Right ventricle myocardium inferior (tissue), 1 donor: ENCODE measurements around the gene SH3PXD2B. TPM values are rescaled to one million over a fixed set of nuclear protein-coding genes. Genes with fewer than 3 reads are reported as not detected.
"Not testable (repeated sequence)": the region's sequence is repeated elsewhere in the genome, so short reads cannot be mapped to it uniquely, and the experiment has no call there.

Source experiments
- ATAC-seq: fragments of 200-7000 bp; cut with Tn5 transposase; one replicate; pipeline ENCODE4 v1.9.1; 2020; ENCODE audit warnings: mild to moderate bottlenecking, moderate library complexity
- DNase-seq: peaks from one replicate; pipeline ENCODE4 v3.0.0; 2021; ENCODE audit errors: missing footprints
- intact Hi-C: fragments of 100-400 bp; cut with DNase I; formaldehyde crosslinking; loops from one replicate; pipeline ENCODE4 v1.11.0; 2022
- total RNA-seq: library from RNA; stranded (reverse); fragmentation: NEBNext Ultra II Directional; extraction: Animal tissue kit (Norgen Biotek cat#: 25700); gene quantifications from one replicate; pipeline ENCODE4 v1.2.1, GENCODE V29; 2021
- donor health status: DM: no; HTN: yes; CAD: no; lungs with severe emphysema.

The SH3PXD2B gene
- total RNA-seq, 1 donor from 2014 or later: 5.4 TPM

DNA sequence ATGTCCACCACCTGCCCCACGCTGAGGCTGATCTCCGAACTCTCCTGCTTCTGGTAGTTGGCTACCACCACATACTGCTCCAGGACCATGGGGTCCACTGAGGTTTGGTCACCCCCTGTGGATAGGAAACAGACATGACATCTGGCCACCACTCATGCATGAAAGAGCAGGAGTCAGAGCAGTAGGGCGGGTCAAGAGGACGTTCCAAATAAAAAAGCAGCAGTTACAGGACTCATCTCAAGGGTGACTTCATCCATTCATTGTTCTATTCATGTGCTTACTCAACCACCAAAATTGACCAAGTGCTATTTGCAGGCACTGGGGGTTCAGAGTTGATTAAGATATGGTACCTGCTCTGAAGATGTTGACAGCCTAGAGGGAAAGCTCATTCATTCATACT, 91.6 kb downstream of the SH3PXD2B start:
- ATAC-seq: no peak
- intact Hi-C loops: no loop called here
- no peak for DNase-seq

DNA sequence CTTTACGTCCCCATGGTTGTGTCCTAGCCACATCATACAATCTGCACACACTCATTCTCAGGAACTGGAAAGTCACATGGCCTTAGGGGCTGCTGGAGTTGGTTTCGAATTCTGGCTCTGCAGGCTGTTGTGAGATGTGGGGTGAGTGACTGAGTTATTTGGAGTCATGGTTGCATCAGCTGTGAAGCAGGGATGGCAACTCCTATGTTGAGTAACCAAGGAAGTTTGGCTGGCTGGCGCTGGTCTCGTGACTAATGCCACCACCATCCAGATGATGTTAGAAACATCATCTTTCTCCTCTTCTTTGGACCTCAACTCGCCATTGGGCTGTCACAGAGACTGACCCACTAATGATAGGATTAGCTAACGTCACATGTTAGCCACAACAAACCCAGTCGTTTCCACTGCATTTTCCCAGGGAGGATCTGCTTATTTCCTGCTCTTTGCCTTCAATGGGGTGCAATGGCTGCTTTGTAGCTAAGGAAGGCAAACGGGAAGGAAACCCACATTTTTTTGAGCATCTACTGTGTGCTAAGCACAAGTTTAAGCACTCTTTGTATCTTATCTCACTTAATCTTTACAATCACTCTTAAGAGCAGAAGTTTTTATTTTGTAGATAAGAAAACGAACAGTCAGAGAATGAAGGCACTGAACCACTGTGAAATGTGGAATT, 92.6 kb downstream of the SH3PXD2B start:
- ATAC-seq: no peak
- DNase-seq: no peak
- intact Hi-C loops: no loop called here

DNA sequence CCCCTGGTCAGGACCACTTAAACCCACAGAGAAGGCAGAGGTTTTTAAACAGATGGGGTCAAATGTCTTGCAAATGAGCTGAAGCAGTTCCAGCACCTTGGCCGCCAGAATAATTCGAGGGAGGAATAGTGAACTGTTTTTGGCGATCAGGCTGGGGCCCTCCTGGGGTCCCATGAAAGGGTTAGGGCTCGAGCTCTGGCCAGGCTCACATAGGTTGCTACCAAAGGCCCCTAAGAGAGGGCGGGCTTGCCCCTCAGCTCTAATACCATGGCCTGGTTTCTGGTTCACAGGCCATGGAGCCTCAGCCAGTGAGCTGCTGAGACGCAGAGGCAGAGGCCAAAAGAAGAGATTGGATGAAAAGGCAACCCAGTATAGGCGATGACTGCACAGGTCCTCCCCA, 96.0 kb downstream of the SH3PXD2B start:
- intact Hi-C loops: no loop called here
- ATAC-seq (no peak), DNase-seq (no peak)

DNA sequence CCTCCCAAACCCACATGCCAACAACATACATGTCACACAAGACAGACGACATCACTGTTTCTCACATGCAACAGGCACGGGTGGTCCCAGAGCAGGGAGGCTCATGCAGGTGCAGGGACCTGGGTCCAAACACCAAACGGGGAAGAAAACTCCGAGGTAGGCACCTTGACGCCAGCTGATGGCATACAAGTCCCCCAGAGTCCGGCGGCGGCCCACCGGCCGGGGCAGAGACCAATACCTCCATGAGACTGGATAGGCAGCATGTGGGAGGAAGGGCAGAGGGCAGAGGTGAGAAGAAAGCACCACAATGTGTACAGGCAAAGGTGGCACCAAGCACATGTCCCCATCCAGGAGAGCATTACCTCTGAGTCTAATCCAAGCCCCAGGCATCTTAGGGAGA, 97.8 kb downstream of the SH3PXD2B start:
- ATAC-seq: no peak
- DNase-seq: no peak
- intact Hi-C loops: no loop called here

DNA sequence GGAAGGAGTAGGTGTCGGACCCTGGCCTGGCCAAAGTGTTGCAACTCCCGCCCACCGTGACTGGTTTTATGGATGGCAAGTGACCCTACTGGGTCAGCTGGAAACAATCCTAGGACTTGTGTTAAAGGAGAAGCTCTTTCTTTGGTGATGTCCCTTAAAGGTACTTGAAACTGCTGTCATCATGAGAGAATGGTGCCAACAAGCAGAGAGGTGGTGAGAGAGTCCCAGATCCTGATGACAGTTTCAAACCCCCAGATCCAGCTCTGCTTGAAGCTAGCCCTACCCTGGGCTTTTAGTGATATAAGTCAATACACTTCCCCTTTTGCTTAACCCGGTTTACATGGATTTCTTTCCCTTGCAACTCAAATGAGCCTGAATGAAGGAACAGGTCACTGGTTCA, 98.3 kb downstream of the SH3PXD2B start:
- no peak for ATAC-seq
- intact Hi-C loops: no loop called here
- DNase-seq: no peak

DNA sequence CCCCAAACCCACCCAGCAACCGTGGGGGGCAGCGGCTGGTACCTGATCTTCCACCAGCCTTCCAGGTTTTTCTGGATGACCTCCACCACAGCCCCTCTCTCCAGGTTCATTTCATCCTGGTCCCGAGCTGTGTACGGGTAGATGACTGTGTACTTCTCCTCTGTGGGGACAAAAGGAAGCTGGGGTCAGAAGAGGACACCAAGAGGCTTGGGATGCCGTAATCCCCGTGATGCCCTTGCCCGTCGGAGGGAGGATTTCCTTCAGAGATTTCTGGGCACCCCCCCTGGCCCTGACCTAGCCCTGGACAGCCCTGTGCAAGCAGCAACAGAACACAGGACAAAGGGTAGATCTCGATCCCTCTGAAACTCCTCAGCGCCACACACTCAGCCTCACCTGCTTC, 100.5 kb downstream of the SH3PXD2B start:
- intact Hi-C loops: no loop called here
- DNase-seq: no peak

DNA sequence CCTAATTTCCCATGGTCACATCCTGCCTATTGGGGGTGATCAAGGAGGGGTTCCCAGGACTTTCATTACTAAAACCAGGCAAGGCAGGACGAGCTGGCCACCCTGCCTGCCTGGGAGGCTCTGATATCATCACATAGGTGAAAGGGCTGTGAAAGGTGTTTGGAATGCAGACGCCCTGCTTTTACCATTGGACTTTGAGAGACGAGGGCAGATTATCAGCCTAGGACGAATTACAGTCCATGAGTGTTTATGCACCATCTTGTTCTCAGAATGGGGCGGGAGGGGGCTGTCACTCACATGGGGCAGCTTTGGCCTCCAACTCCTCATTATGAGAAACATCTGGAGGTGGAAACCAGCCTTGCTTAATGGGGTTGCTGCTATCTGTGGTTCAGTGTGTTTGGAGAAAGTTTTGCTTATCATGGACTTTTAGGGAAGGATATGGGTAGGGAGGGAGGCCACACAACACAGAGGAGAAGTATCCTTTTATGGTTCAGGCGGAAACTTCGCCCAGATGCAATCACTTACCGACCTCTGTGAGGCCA, 101.0 kb downstream of the SH3PXD2B start:
- DNase-seq (no peak), ATAC-seq (no peak)
- intact Hi-C loops: no loop called here

More for the DNA sequence above, 100.5 kb downstream of the SH3PXD2B start:
- no peak for ATAC-seq

DNA sequence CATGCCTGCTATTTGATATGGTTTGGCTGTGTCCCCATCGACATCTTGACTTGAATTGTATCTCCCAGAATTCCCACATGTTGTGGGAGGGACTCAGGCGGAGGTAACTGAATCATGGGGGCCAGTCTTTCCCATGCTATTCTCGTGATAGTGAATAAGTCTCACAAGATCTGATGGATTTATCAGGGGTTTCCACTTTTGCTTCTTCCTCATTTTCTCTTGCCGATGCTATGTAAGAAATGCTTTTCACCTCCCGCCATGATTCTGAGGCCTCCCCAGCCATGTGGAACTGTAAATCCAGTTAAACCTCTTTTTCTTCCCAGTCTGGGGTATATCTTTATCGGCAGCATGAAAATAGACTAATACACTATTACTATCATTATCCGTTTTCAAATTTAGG, 101.8 kb downstream of the SH3PXD2B start:
- intact Hi-C loops, DNase-seq: not testable (repeated sequence)

DNA sequence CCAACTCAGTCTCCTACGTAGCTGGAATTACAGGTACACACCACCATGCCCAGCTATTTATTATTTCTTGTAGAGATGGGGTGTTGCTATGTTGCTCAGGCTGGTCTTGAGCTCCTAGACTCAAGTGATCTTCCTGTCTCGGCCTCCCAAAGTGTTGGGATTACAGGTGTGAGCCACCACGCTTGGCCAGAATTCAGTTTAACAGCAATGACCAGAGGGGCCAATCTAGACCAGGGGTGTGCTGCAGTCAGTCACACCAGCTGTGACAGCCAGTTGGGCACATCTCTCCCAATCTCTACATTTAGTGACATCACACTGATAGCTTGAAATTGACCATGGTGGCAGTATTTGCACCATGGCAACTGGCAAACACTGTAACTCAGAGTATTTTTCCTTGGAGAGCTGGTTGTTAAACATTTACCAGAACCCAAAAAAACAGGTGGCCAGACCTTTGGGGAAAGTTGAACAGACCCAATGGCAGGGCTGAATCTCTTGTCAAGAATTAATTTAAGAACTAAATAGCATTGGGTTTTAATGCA, 103.0 kb downstream of the SH3PXD2B start:
- ATAC-seq: no peak
- DNase-seq: no peak
- intact Hi-C loops: no loop called here

More for the DNA sequence above, 101.8 kb downstream of the SH3PXD2B start:
- ATAC-seq: not testable (repeated sequence)

DNA sequence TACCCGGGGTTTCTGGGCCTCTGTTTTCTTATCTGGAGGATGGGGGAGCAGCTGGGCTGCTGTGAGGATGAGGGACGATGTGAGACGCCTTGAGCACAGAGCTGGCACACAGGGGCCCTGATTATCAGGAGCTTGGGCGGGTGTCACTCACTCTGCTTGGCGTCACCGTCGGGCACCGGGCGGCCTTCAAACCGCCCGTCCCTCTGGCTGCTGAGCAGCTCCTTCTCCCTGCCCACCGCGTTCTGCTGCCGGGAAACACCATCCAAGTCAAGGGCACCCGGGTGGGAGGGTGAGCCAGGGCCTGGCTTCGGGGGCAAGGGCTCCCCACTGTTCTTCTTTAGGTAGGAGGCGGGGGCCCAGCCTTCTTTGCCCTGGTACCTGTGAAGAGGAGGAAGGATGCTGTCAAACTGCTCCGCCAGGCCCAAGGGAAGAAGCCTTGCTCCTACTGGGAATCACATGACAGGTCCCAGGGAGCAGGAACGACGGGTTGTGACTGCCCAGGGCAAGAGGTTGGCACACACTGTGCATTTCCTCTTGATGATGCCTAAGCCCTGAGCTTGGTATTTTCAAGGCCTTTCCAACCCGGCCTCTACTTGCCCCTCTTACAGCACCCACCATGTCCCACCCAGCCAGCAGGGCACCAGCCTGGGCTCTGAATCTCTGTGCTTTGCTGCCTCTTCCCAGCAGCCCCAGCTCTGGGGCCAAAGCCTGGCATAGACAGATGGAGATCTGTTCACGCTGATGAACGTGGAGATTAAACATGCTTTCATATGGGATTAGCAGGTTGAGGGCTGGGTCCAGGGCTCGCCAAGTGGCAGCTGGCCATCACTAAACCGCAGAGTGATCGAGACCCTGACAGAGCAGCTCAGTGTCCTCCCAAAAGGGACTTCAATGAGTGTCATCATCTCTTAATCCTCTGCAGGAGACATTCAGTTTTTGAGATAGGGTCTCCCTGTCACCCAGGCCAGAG, 103.8 kb downstream of the SH3PXD2B start:
- ATAC-seq: no peak
- intact Hi-C loops: no loop called here
- DNase-seq: no peak

DNA sequence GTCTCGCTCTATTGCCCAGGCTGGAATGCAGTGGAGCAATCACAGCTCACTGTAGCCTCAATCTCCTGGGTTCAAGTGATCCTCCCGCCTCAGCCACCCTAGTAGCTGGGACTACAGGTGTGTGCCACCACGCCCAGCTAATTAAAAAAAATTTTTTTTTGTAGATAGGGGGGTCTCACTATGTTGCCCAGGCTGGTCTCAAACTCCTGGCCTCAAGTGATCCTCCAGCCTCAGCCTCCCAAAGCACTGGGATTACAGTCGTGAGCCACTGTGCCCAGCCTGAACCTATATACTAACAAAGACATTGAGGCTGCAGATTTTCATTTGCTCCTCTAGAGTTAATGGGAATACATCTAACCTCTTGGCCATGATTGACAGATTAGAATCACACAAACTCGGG, 105.6 kb downstream of the SH3PXD2B start:
- intact Hi-C loops, DNase-seq, ATAC-seq: not testable (repeated sequence)

DNA sequence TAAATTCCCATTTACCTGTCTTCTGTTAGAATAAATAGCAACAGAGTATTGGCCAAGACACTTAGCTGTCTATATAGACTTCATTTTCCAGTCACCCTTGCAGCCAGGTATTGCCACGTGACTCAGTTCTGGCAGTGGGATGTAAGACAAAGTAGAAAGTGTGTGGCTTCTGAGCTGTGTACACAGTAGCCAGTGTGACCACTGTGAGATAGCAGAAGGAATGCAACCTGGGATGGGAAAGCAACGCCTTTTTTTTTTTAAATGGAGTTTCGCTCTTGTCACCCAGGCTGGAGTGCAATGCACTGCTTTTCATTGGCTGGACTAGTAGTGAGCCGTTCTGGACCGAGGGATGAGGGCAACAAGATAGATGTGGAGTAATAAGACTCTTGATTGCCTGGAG, 106.2 kb downstream of the SH3PXD2B start:
- no peak for ATAC-seq
- DNase-seq: no peak

DNA sequence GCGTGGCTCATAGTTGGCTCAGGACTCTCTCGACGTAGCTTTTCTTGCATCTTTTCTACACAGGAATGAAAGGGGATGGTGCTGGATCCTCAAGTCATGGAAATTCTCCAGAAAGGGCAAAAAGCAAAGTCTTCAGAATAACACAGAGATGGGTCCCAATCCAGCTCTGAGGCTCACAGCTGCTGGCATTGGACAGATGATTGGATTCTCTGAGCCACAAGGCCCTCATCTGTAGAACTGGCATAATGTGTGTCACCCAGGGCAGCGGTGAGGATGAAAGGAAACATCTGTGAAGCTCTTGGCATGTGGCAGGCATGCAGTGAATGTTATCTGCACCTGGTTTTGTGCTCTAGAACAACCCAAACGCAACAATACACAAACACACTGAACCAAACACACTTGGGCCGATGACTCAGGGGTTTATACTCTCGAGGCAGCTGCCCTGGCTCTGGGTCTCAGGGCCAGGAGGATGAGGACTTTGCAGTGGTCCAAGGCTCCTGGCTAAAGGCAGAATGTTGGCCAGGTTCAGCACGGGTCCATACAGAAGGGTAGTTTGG, 106.8 kb downstream of the SH3PXD2B start:
- DNase-seq (no peak), ATAC-seq (peak; percentile 42)
- intact Hi-C loops: no loop called here

More for the DNA sequence above, 106.2 kb downstream of the SH3PXD2B start:
- intact Hi-C loops: no loop called here

DNA sequence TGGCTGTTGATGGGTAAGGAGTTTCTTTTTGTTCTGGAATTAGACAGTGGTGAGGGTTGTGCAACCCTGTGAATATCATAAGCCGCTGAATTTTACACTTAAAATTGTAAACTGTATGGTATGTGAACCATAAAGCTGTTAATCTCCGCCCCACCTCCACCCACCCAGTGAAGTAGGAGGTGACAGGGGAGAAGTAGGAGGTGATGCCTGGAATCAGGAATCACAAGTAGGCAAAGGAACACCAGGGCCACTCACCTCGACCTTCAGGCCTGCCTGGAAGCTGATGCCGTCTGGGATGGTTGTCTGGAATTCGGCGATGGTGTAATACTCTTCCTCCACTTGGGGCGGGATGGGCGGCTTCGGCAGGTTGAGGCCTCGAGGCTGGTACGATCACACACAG, 108.4 kb downstream of the SH3PXD2B start:
- DNase-seq (no peak), ATAC-seq (no peak)
- intact Hi-C loops: no loop called here

DNA sequence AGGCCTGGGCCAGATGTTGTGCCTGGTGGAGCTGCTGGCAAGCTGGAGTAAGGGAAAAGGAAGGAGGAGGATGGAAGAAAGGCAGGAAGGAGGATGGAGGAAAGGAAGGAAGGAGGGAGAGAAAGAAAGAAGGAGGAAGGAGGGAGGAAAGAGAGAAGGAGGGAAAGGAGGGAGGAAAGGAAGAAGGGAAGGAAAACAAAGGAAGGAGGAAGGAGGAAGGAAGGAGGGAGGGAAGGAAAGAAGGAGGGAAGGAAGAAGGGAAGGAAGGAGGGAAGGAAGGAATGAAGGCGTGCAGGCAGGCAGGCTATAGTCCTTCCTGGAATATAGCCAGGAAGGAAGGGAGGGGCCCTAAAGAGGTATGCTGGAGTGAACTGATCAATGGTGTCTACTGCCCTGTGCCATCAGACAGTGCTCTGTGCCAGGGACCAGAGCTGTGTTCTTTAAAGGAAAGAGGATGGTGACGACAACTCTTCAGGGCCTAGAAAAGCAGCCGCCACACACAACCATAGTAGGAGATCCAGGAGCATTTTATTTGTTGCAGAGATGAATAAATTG, 109.4 kb downstream of the SH3PXD2B start:
- DNase-seq: no peak
- no peak for ATAC-seq
- intact Hi-C loops: no loop called here

DNA sequence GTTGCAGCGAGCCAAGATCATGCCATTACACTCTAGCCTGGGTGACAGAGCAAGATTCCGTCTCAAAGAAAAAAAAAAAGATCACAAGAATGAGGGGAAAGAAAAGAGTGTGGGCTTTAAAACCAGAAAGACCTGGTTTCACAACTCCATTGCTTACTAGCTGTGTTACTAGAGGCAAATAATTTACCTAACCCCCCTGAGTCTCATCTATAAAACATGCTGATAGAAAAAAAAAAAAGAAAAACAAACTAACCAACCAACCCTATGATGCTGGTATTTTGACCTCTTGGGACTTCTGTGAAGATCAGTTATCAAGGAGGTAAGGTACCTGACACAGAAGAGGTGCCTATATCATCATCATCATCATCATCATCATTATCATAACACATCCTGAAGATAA, 110.6 kb downstream of the SH3PXD2B start:
- ATAC-seq (no peak), DNase-seq (no peak)
- intact Hi-C loops: no loop called here

DNA sequence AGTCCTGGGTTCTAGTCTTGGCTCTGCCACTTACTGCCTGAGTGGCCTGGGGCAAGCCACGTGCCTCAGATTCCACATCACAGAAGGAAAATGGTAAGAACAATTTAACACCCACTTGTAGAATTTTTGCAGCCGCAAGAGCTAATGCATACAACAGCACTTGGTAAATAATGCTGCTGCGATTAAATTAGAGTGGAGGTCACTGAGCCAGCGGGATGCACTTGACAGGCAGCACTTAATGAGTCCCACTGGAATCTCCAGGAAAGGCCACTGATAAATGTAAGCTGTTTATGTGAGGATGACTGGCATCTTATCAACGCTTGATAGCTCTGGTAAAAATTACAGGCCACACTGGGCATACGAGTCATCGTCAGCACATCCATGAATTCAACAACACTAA, 111.4 kb downstream of the SH3PXD2B start:
- intact Hi-C loops: no loop called here
- DNase-seq (no peak), ATAC-seq (no peak)

DNA sequence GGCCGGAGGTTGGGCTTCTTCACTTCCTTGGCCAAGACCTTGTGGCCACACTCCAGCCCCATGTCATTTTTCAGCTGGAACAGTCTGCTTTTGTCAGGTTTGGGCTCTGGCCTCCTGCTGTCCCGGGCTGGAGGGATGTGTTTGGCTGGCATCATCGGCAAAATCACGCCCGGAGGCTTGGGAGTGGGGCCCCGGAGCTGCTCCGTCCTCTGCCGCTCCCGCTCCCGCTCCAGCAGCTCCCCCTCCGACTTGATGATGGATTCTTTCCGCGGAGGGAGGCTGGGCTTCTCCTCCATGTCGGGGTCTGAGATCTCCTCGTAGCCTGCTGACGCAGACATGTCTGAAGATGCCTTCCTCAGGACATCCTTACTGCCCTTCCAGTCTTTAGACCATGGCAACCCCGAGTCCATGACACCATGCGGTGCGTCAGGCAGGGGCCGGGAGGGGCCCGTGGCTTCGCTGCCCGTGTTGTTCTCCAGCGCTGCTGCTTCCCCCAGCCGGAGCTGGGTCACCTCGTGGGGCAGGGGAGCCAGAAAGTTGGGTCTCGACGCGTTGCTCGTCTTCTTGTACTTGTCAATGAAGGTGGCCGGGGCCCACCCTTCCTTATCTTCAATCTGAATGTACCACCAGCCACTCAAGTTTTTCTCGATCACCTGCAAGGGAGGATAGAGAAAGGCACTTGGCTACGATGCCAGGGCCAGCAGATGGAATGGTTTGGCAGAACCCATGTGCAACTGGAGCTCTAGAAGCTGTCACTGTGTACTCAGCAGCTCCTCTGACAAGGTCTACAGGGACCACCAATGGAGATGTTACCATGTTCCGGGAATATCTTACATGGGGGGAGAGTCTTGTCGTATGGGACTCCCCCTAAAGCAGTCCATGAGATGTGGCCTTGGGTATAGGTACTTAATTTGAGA, 114.8 kb downstream of the SH3PXD2B start:
- ATAC-seq (peak; percentile 21), DNase-seq (no peak)
- intact Hi-C loops: no loop called here
